ENCODE measurements around the gene AQP6.

Gene AQP6

DNA sequence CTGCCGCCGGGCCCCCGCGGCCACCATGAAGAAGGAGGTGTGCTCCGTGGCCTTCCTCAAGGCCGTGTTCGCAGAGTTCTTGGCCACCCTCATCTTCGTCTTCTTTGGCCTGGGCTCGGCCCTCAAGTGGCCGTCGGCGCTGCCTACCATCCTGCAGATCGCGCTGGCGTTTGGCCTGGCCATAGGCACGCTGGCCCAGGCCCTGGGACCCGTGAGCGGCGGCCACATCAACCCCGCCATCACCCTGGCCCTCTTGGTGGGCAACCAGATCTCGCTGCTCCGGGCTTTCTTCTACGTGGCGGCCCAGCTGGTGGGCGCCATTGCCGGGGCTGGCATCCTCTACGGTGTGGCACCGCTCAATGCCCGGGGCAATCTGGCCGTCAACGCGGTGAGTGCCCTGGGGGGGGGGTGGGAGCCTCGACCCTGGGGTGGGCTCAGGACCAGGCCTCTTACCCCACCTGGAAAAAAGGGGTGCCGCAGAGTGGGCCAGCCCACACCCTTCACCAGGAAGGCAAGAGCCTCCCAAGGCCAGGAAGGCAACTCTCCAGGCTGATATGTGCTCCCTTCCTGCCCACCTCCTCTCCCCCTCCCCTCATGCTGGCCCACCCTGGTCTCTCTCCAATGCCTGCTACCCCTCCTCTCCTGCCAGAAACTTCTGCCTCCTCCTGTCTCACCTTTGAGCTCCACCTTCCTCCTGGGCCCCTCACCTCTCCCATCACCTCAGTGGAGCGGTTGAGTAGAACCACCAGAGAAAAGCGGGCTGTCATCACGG lies 10.6 kb upstream of the AQP6 start:
- DNase-seq (ENCODE audit: low read depth) = no peak
- H3K4me3 ChIP-seq (ENCODE audit: low read depth, low read length) = no peak overlapping the region
- TF ChIP-seq, protein P1, sequence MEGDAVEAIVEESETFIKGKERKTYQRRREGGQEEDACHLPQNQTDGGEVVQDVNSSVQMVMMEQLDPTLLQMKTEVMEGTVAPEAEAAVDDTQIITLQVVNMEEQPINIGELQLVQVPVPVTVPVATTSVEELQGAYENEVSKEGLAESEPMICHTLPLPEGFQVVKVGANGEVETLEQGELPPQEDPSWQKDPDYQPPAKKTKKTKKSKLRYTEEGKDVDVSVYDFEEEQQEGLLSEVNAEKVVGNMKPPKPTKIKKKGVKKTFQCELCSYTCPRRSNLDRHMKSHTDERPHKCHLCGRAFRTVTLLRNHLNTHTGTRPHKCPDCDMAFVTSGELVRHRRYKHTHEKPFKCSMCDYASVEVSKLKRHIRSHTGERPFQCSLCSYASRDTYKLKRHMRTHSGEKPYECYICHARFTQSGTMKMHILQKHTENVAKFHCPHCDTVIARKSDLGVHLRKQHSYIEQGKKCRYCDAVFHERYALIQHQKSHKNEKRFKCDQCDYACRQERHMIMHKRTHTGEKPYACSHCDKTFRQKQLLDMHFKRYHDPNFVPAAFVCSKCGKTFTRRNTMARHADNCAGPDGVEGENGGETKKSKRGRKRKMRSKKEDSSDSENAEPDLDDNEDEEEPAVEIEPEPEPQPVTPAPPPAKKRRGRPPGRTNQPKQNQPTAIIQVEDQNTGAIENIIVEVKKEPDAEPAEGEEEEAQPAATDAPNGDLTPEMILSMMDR (IDR thresholded peaks at IDR 0.05; ENCODE audit: control insufficient read depth, extremely low read depth, insufficient read depth) = no peak

DNA sequence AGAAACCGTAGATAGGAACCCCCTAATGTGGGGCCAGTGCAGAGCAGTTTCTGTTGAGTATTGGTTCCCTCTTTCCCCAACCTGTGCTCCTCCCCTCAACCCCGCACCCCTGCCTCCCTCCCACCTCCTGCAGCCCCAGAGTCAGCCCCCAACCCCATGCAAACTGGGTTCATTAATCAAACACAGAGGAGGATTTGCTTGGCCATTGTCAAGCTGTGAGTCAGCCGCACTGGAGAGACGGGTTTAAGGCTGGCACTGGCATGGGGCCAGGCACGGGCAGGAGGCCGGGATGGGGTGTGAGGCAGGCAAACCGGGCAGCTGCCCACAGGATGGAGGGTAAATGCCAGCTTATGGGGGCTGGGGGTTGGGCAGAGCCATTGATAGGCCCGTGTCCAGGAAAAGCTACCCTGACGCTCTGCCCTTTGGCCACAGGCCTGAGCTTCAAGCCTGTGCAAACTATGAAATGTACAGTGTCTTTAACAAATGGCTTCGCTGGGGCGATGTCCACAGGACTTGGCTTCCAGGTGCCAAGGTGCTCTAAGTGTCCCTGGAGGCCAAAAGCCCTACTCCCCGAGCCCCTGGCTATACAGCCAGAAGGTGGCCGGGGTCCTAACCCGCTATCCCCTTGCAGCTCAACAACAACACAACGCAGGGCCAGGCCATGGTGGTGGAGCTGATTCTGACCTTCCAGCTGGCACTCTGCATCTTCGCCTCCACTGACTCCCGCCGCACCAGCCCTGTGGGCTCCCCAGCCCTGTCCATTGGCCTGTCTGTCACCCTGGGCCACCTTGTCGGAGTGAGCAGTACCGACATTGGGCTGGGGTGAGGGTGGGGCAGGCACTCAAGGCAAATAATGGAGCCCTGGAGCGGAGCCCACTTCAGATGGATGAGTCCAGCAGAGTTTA lies 9.6 kb upstream of the AQP6 start:
- TF ChIP-seq, protein P1 (IDR thresholded peaks at IDR 0.05; ENCODE audit: control insufficient read depth, extremely low read depth, insufficient read depth) = no peak
- peak; percentile 81 for DNase-seq (ENCODE audit: low read depth)
- no peak overlapping the region for H3K4me3 ChIP-seq (ENCODE audit: low read depth, low read length)

DNA sequence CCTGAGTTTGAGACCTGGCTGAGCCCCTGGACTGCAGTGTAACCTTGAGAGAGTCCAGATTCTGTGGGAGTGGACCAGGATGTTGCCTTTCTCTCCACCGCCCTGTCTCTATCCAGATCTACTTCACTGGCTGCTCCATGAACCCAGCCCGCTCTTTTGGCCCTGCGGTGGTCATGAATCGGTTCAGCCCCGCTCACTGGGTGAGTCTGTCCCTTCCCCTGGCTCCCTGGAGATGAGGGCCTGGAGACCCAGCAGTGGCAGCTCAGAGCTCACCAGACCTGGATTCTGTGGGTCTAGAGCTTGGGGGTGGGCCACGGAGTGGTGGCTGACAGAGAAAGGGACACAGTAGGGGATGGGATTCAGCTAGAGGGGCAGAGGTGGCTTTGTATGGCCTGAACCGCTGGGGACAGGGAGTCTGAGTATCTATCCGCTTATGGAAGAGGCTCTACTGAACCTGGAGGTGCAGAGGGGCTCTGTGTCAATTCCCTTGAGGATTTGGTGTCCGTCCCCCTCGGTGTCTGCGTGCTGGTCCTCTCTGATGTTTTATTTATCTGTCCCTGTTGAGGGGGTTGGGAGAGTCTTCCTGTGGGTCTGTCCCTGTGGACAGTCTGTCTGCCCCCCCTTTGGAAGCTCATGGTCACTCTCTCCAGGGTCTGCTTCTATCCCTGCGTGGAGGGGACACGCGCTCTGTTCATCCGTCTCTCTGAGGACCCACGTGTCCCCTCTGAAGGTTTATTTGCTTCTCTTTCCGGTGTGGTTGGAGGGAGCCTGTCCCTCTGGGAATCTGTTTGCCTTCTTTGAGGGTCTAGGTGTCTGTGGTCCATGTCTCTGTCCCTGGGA lies 8.6 kb upstream of the AQP6 start:
- TF ChIP-seq, protein P1 (IDR thresholded peaks at IDR 0.05; ENCODE audit: control insufficient read depth, extremely low read depth, insufficient read depth) = no peak
- H3K4me3 ChIP-seq (ENCODE audit: low read depth, low read length) = no peak overlapping the region
- DNase-seq (ENCODE audit: low read depth) = no peak

DNA sequence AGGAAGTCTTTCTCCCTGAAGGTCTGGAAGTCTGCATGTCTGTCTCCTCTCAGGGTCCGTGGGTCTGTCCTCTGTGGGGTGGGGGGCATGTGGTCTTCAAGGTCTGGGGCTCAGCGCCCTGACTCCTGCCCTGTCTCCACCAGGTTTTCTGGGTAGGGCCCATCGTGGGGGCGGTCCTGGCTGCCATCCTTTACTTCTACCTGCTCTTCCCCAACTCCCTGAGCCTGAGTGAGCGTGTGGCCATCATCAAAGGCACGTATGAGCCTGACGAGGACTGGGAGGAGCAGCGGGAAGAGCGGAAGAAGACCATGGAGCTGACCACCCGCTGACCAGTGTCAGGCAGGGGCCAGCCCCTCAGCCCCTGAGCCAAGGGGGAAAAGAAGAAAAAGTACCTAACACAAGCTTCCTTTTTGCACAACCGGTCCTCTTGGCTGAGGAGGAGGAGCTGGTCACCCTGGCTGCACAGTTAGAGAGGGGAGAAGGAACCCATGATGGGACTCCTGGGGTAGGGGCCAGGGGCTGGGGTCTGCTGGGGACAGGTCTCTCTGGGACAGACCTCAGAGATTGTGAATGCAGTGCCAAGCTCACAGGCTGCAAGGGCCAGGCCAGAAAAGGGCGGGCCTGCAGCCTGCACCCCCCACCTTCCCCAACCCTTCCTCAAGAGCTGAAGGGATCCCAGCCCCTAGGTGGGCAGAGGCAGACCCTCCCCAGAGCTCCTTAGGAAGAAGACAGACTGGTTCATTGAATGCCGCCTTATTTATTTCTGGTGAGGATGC lies 7.7 kb upstream of the AQP6 start:
- H3K4me3 ChIP-seq (ENCODE audit: low read depth, low read length) = no peak overlapping the region
- TF ChIP-seq, protein P1 (IDR thresholded peaks at IDR 0.05; ENCODE audit: control insufficient read depth, extremely low read depth, insufficient read depth) = no peak
- DNase-seq (ENCODE audit: low read depth) = no peak

DNA sequence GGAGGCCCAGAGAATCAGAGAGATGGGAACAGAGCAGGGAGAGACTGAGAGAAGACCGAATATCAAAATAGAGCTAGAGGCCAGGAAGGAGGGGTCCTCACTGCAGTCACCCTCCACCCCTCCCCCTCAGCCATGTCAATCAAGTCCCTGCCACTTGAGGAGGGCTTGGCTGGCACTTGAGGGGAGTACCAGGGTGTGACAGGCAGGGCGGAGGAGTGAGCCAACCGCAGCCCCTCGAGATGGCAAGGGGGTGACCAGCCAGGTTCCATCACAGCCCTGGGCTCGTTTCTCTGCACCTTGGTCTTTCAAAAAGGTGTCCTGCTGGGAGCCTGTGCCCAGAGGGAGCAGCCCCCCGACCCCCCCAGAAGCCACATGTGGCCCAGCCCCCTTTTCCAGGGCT lies 6.9 kb upstream of the AQP6 start:
- TF ChIP-seq, protein P1 (IDR thresholded peaks at IDR 0.05; ENCODE audit: control insufficient read depth, extremely low read depth, insufficient read depth) = no peak
- DNase-seq (ENCODE audit: low read depth) = no peak
- H3K4me3 ChIP-seq (ENCODE audit: low read depth, low read length) = no peak overlapping the region

DNA sequence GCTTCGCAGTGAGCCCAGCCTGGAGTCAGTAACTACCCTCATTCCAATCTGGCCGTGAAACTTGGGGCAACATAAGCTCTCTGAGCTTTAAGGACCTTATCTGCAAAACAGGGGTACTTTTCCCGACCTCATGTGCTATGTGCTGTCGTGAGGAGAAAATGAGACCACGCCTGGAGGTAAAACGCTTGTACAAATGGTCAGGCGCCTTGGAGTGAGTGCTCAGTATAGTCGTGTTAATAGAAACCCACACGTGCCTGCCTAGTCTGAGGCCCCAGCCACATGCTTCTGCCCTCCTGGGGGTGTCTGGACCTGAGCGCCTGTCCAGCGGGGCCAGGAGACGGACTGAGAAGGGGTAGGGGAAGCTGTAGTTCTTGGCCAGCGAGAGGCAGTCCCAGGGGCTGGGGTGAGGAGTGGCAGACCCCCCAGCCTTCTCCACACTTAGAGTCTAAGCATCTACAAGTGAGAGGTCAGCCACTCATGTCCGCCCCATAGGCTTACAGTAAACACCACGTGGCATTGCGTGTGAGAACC lies 6.2 kb upstream of the AQP6 start:
- TF ChIP-seq, protein P1 (IDR thresholded peaks at IDR 0.05; ENCODE audit: control insufficient read depth, extremely low read depth, insufficient read depth) = no peak
- DNase-seq (ENCODE audit: low read depth) = no peak
- H3K4me3 ChIP-seq (ENCODE audit: low read depth, low read length) = no peak overlapping the region

All from LNCaP clone FGC (cell line).